ENCODE measurements around the gene IMPDH2. TPM values are rescaled to one million over a fixed set of nuclear protein-coding genes. Genes with fewer than 3 reads are reported as not detected.

The IMPDH2 gene
- total and polyA plus RNA-seq, 10 of the 15 experiments (the other 5 are each of a cell fraction or from before 2014, with no cell fraction given): 190 to 424 (median 345) TPM

- TF ChIP-seq PKNOX1 (IDR thresholded peaks at IDR 0.05): no peak
- 0 out of 2 replicates have a peak, but pooled peaks have one; percentile 49 for TF ChIP-seq BACH1 (IDR thresholded peaks at IDR 0.05; ENCODE audit: borderline replicate concordance)
- no peak for TF ChIP-seq EED (IDR thresholded peaks at IDR 0.05; ENCODE audit: low read depth)
- no peak for TF ChIP-seq IKZF2 (IDR thresholded peaks at IDR 0.05)
- TF ChIP-seq SKIL (IDR thresholded peaks at IDR 0.05; ENCODE audit: low read depth, poor library complexity, severe bottlenecking): no peak
- TF ChIP-seq ETV6 (conservative IDR thresholded peaks at IDR 0.05 in 1 of 2, IDR thresholded peaks at IDR 0.05 in 1 of 2; ENCODE audit: borderline replicate concordance in 1 of 2, low read depth in 1 of 2): peak in 1 of 2 experiments; percentile 41; a peak in 1 of 4 replicates
- no peak for TF ChIP-seq NFYA (IDR thresholded peaks at IDR 0.05; ENCODE audit: borderline replicate concordance, low read depth, low read length)
- TF ChIP-seq KDM1A (IDR thresholded peaks at IDR 0.05; ENCODE audit: borderline replicate concordance): no peak
- peak; percentile 71 for TF ChIP-seq BCL3 (IDR thresholded peaks at IDR 0.05; ENCODE audit: borderline replicate concordance, insufficient read depth, low read depth, low read length, poor library complexity, severe bottlenecking)
- peak; percentile 51 for TF ChIP-seq MEF2B (IDR thresholded peaks at IDR 0.05; ENCODE audit: partially characterized antibody, poor library complexity, severe bottlenecking)
- no peak for TF ChIP-seq RCOR1 (conservative IDR thresholded peaks at IDR 0.05; ENCODE audit: low read depth, low read length)
- TF ChIP-seq STAT1 (conservative IDR thresholded peaks at IDR 0.05): no peak
- 0 out of 2 replicates have a peak, but pooled peaks have one; percentile 14 for TF ChIP-seq HSF1 (IDR thresholded peaks at IDR 0.05; ENCODE audit: low read depth, low read length)
- no peak for TF ChIP-seq ZBTB11 (CRISPR knock-in tag; IDR thresholded peaks at IDR 0.05)
- no peak for TF ChIP-seq IRF5 (IDR thresholded peaks at IDR 0.05; ENCODE audit: borderline replicate concordance)
- no peak for TF ChIP-seq POLR2AphosphoS5 (IDR thresholded peaks at IDR 0.05; ENCODE audit: low read length)
- TF ChIP-seq CHD4 (IDR thresholded peaks at IDR 0.05): no peak
Observed at GRCh38 chr3:49017971-49018706, 11.1 kb downstream of the IMPDH2 start, which contains the start of gene DALRD3 (continued).

All from GM12878 (cell line).